ENCODE results near the gene RPS8. TPM values are rescaled to one million over a fixed set of nuclear protein-coding genes. Genes with fewer than 3 reads are reported as not detected.
"Not testable (repeated sequence)": the region's sequence is repeated elsewhere in the genome, so short reads cannot be mapped to it uniquely, and the experiment has no call there.

The RPS8 gene
- total RNA-seq, 1 donor from 2014 or later = 1,343 TPM

- no peak for DNase-seq (ENCODE audit: low spot score)
These were observed 43.9 kb downstream of the RPS8 start for GRCh38 chr1:44819196-44819607.

- no peak for DNase-seq (ENCODE audit: low spot score)
These were observed 44.4 kb downstream of the RPS8 start for GRCh38 chr1:44819608-44820327.

GRCh38 chr1:44820328-44821239, 45.2 kb downstream of the RPS8 start:
- DNase-seq (ENCODE audit: low spot score) = no peak

- no peak for DNase-seq (ENCODE audit: low spot score)
These were observed 45.9 kb downstream of the RPS8 start for GRCh38 chr1:44821240-44821715.

- no peak for DNase-seq (ENCODE audit: low spot score)
These were observed 46.9 kb downstream of the RPS8 start for GRCh38 chr1:44822131-44822701.

- DNase-seq (ENCODE audit: low spot score) = no peak
These were observed 47.7 kb downstream of the RPS8 start for GRCh38 chr1:44822981-44823451.

GRCh38 chr1:44824392-44824791, 49.1 kb downstream of the RPS8 start:
- not testable (repeated sequence) for DNase-seq (ENCODE audit: low spot score)

GRCh38 chr1:44826375-44827196, 51.2 kb downstream of the RPS8 start:
- DNase-seq (ENCODE audit: low spot score) = no peak

GRCh38 chr1:44827197-44828002, 52.1 kb downstream of the RPS8 start:
- no peak for DNase-seq (ENCODE audit: low spot score)

- no peak for DNase-seq (ENCODE audit: low spot score)
These were observed 52.8 kb downstream of the RPS8 start for GRCh38 chr1:44828003-44828651.

Other genes starting within 250 kb of the RPS8 start
- gene TMEM53, start 101.1 kb upstream of the RPS8 start, total RNA-seq = 16.8 TPM
- gene ARMH1, start 100.8 kb upstream of the RPS8 start, total RNA-seq = 1.9 TPM
- not detected for gene RNU5D-1, start 44.4 kb upstream of the RPS8 start, total RNA-seq
- gene KIF2C, start 35.7 kb upstream of the RPS8 start, total RNA-seq = 0.26 TPM
- gene BEST4, start 12.6 kb downstream of the RPS8 start, total RNA-seq = 0.19 TPM
- gene PLK3, start 24.8 kb downstream of the RPS8 start, total RNA-seq = 78.0 TPM
- gene DYNLT4, start 31.8 kb downstream of the RPS8 start, total RNA-seq = not detected
- gene BTBD19, start 33.0 kb downstream of the RPS8 start, total RNA-seq = 26.1 TPM
- gene PTCH2, start 67.7 kb downstream of the RPS8 start, total RNA-seq = 0.93 TPM
- gene EIF2B3, start 211.1 kb downstream of the RPS8 start, total RNA-seq = 37.8 TPM
- 41.1 TPM for gene HECTD3, start 235.8 kb downstream of the RPS8 start, total RNA-seq
- gene UROD, start 236.7 kb downstream of the RPS8 start, total RNA-seq = 67.8 TPM

Data from mesenteric fat pad (tissue), 1 donor.